Adrenal gland (tissue), 5 donors: ENCODE data around the gene NSL1.

Experiments used
- CTCF ChIP-seq, 6 experiments: fragments of 450-650 bp in 4 of 6; fragments of 200-600 bp in 2 of 6; sonication (generic) in 1 of 6; IDR thresholded peaks; 1 replicate in 5 of 6; 2 replicates in 1 of 6; pipeline versions ENCODE4 v1.5.1 to v1.8.0; 2016 to 2021; ENCODE audit warnings: antibody characterized with exemption in 6 of 6, mild to moderate bottlenecking in 2 of 6, moderate library complexity in 1 of 6
- POLR2A ChIP-seq, 2 donors: fragments of 450-650 bp; IDR thresholded peaks; one replicate each; pipeline ENCODE4 v1.6.1; 2017; ENCODE audit warnings: antibody characterized with exemption in 2 of 2, mild to moderate bottlenecking in 2 of 2, moderate library complexity in 1 of 2
- donor health status: DM: no; HTN: no; CAD: no.

GRCh38 chr1:212822956-212823355 is 31.4 kb upstream of the NSL1 start:
- no peak for TF ChIP-seq POLR2A (IDR thresholded peaks at IDR 0.05)
- no peak for TF ChIP-seq CTCF (IDR thresholded peaks at IDR 0.05)
